RPMI8226 (cell line): ENCODE measurements around the gene NMNAT3.

ENCODE experiments used
- DNase-seq: peaks from one replicate; pipeline ENCODE4 v3.0.0-alpha.2; 2015

Gene NMNAT3

GRCh38 chr3:139517321-139518065 is 160.3 kb downstream of the NMNAT3 start:
- no peak for DNase-seq

GRCh38 chr3:139514741-139515140 is 163.0 kb downstream of the NMNAT3 start:
- no peak for DNase-seq
